8988T (cell line): ENCODE results near the gene IL7R.

Experiments used
- DNase-seq: peaks from one replicate; pipeline ENCODE4 v3.0.0; 2011

Gene IL7R

GRCh38 chr5:35856765-35857351 is at the start of gene IL7R:
TSS of gene IL7R (plus strand) at chr5:35856891. CDS start at chr5:35856978, 87 bp downstream.
- DNase-seq, result no peak

DNA sequence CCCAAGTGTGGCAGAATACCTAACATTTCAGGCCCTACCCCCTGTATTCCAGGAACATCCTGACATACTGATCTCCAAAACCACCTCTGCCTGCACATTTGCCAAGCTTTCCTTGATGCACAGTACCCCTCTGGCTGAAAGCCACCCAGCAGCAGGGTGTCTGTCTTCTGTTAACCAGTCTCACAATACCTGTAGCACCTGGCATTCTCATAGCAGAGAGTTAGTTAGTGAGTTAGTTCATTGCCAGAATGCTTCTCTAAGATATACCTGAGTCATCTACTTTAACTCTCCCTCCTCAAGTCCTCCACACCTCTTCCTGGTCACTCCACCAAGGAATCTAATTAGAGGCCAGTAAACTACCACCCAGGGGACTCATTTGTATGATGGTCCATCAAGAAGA is 46.1 kb upstream of the IL7R start:
- no peak for DNase-seq

GRCh38 chr5:35811108-35811741 is 45.5 kb upstream of the IL7R start:
- no peak for DNase-seq

GRCh38 chr5:35813521-35813920 is 43.2 kb upstream of the IL7R start:
- DNase-seq, result no peak

- no peak for DNase-seq
Observed at GRCh38 chr5:35815089-35815936, 41.4 kb upstream of the IL7R start.

GRCh38 chr5:35816881-35817521 is 39.7 kb upstream of the IL7R start:
- DNase-seq, result no peak

- DNase-seq, result no peak
Observed at GRCh38 chr5:35819026-35819425, 37.7 kb upstream of the IL7R start.

DNA sequence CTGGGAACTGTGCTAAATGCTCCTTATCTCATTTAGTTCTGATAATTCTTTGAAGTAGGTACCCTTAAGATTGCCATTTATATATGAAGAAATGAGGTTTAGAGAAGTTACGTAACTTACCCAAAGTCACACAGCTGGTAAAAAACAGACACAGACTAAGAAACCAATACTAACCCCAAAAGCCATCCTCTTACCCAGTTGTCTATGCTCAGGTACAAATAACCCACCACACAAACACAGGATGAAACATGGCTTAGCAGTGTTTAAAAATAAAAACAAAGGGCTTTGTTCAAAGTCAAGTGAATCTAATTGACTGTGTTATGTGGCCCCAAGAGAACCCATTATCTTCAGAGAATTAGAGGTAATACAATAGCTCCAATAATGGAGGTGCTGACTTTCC is 37.0 kb upstream of the IL7R start:
- DNase-seq, result no peak

DNA sequence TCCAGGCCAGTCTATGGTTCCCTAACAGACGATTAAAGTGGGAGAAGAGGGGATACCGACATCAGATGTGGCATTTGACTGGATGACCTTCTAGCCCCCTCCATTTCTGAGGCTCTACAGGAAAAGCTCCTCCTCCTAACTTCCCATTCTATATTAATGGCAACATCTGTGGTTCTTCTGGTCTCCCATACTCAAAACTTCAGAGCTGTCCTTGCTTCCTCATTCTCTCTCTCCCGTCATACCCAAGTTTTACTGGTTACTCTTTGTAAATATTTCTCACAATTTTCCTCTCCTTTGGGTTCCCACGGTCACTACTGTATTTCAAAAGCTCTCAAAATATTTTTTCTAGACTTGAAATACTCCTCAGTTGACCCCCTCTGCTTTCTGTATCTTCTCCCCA is 36.0 kb upstream of the IL7R start:
- DNase-seq, result no peak

DNA sequence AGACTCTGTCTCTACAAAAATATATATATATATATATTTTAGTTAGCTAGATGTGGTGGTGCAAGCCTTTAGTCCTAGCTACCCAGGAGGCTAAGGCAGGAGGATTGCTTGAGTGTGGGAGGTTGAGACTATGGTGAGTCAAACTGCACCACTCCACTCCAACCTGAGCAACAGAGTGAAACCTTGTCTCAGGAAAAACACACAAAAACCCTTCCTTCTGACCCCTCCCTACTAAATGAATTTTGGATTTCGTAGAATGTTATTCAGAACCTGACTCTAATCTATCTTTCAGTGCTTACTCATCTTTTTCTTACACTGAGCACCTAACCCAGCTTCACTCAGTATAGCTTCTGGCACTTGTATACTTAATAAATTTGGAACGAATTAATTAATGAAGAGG is 35.2 kb upstream of the IL7R start:
- DNase-seq, result no peak

DNA sequence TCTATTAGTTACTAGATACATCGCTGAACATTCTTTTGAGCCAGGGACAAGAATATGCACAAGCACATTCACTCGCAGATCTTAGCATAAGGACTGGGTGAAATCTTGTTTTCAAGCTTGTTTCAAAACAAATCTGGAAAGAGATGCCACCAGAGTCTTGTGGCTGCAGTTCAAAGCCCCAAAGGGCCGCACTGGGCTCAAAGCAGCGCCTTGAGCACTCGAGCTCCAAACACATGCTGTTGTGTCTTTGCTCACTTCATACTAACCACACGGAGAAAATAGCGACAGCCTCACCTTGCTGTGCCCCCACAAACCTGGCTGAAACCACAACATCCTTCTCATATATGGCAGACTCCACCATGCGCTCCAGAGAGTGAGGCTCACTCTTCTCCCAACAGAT is 34.2 kb upstream of the IL7R start:
- DNase-seq, result no peak

DNA sequence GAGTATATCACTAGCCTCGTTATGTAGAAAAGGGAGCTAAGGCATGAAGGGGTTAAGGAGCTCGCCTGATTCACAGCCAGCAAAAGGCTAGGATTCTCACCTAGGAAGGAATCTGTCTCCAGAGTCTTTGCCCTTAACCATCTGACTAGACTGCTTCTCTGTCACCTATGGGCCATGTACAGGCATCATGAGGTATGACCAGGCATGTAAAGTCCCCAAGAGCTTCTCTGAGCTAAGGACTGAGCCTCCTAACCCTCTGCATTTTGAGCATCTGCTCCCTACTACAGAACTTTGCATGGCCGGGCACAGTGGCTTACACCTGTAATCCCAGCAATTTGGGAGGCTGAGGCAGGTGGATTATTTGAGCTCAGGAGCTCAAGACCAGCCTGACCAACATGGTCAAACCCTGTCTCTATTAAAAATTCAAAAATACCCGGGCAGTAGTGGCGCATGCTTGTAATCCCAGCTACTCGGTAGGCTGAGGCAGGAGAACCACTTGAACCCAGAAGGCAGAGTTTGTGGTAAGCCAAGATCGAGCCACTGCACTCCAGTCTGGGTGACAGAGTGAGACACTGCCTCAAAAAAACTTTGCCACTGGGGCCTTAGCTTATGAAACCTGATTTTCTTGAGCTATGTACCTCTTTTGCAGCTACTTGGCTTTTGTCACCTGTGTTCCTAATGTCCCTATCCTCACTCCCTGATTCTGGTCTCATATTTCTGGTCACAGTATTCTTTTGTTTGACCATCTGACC is 33.2 kb upstream of the IL7R start:
- DNase-seq, result no peak

DNA sequence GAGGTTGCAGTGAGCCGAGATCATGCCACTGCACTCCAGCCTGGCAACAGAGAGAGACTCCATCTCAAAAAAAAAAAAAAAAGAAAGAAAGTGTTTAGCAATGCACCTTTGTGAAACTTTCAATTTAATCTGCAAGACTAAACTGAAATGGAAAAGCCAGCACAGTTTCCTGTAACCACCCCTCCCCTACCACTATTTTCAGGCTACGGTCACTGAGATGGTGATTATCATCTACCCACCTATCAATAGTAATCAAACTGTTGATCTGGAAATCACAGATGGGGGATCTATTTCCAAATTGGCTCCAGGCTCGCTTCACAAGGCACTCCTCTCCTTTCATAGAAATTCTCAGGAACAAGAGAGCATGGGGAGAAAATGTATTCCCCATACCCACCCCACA is 30.6 kb upstream of the IL7R start:
- DNase-seq, result no peak

GRCh38 chr5:35826554-35826953 is 30.1 kb upstream of the IL7R start:
- no peak for DNase-seq

GRCh38 chr5:35828082-35828598 is 28.6 kb upstream of the IL7R start:
- no peak for DNase-seq

DNA sequence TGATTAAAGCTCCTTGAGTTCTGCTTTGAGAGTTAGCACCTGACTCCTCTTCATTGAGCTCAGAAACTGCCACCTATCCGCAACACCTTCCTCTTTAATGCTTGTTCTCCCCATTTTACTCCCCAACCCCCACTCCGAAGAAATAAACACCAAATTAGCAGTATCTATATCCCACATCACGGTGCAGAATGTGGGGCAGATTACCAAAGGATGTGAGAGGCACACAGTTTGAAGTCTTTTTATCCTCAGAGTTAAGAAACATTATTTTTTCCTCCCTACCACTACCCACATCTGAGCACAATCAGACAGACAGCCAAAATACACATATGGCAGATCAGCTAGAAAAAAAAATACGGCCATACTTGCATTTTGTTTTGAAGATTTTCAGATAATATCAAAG is 26.1 kb upstream of the IL7R start:
- no peak for DNase-seq

DNA sequence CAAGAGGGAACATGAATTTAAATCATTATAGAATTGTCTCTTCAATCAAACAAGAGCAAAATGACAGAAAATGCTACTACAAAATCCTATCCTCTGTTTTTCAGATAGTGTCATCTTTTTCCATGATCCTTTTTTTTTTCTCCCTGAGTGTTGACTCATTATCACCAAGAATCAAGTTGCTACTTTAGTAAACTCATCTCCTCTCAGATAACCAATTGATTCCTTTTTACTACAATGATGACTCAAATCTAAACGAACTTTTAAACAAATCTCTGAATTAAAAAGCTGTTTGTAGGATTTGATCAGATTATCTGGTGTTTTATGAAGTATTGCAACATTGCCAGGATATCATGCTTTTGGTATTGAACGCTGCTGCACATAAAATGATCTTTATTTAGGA is 23.9 kb upstream of the IL7R start:
- no peak for DNase-seq

GRCh38 chr5:35833224-35833623 is 23.5 kb upstream of the IL7R start:
- no peak for DNase-seq

- no peak for DNase-seq
Observed at GRCh38 chr5:35835796-35836742, 20.6 kb upstream of the IL7R start.

GRCh38 chr5:35838370-35839042 is 18.2 kb upstream of the IL7R start:
- no peak for DNase-seq

GRCh38 chr5:35842856-35843255 is 13.8 kb upstream of the IL7R start:
- DNase-seq, result no peak
